Stimulated activated CD8-positive, alpha-beta memory T cell treated with anti-CD3 and anti-CD28 coated beads, Interleukin-4, amount 100 ng/mL, for 24 hours (primary cell): Measurements from ENCODE around the gene AMBP.
"Not testable (repeated sequence)": the region's sequence is repeated elsewhere in the genome, so short reads cannot be mapped to it uniquely, and the experiment has no call there.

ENCODE experiments used
- DNase-seq: peaks from one replicate; pipeline ENCODE4 v3.0.0-alpha.2; 2020; ENCODE audit warnings: low read depth

Gene AMBP

DNA sequence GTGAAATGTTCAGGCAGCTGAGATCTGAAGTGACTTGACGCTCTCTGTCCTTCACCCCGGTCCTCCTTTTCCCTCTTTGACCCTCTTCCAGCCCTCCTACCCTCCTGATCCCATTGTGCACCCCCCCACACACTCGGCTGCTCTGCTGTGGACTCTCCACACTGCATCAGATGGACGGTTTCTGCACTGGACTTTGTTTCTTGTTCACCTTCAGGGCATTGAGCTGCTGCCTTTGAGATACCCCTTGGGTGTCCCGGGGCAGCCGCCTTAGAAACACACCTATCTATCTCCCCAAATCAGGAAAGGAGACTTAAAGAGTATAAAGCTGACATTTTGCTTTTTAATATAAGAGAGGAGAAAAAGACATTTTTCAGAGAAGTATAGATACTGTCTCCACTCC lies 27.5 kb downstream of the AMBP start:
- DNase-seq: no peak

DNA sequence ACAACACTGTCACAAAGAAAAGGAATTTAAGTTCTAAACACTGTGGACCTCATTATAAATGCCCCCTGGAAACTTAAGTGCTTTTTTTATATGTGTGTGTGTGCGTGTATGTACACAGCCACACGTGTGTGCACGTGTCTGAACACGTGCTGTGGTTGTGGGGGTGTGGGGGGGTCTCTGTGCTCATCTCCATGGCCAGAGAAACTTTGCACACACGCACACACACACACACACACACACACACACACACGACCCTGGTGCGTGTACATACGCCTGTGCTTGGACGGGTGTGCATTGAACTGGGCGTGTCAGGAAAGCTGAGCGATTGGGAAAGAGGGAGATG lies 27.9 kb downstream of the AMBP start:
- no peak for DNase-seq

GRCh38 chr9:114049441-114050225 lies 28.5 kb downstream of the AMBP start:
- DNase-seq: no peak

DNA sequence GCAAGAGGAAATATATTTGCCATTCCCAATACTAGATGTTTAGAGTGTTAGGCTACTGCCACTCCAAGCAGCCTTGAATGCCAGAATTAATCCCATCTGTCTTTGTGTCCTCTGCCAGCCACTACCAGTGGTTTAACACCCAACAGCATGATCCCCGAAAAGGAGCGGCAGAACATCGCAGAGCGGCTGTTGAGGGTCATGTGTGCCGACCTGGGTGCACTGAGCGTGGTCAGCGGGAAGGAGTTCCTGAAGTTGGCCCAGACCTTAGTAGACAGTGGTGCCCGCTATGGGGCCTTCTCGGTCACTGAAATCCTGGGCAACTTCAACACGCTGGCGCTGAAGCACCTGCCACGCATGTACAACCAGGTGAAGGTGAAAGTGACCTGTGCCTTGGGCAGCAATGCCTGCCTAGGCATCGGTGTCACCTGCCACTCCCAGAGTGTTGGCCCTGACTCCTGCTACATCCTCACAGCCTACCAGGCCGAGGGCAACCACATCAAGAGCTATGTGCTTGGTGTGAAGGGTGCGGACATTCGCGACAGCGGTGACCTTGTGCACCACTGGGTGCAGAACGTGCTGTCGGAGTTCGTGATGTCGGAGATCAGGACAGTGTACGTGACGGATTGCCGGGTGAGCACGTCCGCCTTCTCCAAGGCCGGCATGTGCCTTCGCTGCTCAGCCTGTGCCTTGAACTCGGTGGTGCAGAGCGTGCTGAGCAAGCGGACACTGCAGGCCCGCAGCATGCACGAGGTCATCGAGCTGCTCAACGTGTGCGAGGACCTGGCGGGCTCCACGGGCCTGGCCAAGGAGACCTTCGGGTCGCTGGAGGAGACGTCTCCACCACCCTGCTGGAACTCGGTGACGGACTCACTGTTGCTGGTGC lies 29.3 kb downstream of the AMBP start:
- DNase-seq: no peak

GRCh38 chr9:114047717-114048116 lies 30.4 kb downstream of the AMBP start:
- no peak for DNase-seq

DNA sequence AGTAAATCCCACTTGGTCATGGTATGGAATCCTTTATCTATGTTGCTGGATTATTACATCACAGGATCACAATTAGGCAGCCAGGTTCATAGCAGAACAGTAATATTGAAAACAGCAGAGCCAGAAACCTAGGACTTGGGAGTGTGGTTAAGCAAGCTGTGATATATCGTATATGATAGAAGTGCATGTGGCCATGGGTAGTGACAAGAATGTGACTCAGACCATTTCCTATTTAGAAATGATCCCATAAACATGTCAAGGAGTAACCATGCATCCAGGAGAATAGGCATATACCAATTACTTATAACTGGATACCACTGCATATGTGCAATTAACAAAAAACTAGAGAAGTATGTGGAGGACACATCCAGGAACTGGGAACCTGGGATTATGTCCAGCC lies 31.2 kb downstream of the AMBP start:
- DNase-seq: no peak

GRCh38 chr9:114046237-114046755 lies 31.8 kb downstream of the AMBP start:
- DNase-seq: no peak

GRCh38 chr9:114043660-114044059 lies 34.4 kb downstream of the AMBP start:
- DNase-seq: not testable (repeated sequence)

DNA sequence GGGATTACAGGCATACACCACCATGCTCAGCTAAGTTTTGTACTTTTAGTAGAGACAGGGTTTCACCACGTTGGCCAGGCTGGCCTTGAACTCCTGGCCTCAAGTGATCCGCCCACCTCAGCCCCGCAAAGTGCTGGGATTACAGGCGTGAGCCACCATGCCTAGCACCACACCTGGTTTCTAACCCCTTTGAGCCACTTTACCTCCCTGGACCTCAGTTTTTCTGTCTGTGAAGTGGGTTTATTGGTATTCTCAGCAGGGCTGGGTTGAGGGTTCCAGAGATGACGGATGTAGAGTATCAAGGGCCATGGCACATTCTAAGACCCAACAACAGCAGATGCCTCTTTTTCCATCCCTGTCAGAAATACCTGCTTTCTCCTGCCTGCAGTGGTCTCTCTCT lies 38.6 kb downstream of the AMBP start:
- no peak for DNase-seq

- DNase-seq: no peak
These were observed 39.3 kb downstream of the AMBP start for GRCh38 chr9:114038724-114039313.

- DNase-seq: no peak
These were observed 40.0 kb downstream of the AMBP start for GRCh38 chr9:114037961-114038723.

DNA sequence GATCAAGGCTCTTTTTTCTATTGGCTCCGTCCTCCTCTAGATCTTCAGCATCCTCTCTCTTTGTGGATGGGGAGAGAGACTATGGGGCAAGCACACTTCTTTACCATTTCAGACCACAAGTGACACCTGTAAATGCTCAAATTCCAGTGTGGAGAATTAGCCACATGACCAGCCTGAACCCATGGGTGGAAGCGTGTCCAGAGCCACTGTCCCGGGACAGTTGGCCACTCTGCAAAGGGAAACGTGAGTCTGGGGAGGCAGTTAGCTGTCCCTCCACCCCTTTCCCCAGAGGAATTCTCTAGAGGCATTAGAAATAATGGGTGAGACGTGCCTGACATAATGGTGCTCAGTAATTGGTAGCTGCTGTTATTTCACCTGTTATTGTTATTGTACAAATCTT lies 40.9 kb downstream of the AMBP start:
- DNase-seq: no peak

- no peak for DNase-seq
These were observed 42.0 kb downstream of the AMBP start for GRCh38 chr9:114035845-114036801.

DNA sequence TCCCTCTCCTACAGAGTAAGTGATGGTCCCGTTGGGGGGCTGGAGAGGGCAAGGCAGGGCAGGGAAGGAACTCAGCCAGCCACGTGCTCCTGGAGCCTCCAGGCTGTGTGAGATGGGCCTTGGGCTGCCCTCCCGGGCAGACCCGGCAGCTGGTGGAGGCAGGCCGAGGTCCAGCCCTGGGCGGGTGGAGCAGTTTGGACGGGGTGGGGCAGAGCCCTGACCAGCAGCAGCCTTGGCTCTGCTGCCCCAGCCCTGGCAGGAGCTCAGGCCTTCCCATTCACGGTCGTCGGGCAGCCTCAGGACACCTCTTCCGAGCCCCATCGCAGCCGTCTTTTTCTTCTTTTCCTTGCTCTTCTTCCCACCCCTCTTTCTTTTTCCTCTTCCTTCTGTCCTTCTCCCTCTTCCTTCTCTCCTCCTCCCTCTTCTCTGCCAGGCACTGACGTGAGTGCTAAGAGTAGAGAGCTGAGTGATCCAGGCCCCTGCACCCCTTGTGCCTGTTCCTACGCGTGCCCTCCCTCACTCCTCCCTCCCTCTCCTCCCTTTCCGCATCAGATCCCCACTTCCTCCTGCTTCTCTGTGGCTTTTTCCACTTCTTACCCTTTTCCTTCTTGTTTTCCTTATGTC lies 42.8 kb downstream of the AMBP start:
- DNase-seq: no peak

- DNase-seq: no peak
These were observed 43.4 kb downstream of the AMBP start for GRCh38 chr9:114034661-114035062.

DNA sequence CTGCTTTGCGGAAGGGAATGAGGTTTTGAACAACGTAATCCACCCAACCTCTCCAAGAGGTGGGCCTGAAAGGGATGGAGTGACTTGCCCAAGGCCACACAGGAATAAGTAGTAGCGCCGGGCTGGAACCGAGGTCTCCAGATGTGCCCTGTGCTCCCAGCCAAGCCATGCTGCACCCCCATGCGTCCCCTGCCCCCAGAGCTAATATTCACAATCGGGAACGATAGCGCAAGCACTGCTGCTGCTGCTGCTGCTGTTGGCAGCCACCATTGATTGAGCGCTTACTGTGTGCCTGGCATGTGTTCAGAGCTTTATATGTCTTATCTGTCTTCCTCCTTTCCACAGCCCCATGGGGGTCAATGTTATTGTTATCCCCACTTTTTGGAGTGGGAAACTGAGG lies 43.9 kb downstream of the AMBP start:
- DNase-seq: no peak

DNA sequence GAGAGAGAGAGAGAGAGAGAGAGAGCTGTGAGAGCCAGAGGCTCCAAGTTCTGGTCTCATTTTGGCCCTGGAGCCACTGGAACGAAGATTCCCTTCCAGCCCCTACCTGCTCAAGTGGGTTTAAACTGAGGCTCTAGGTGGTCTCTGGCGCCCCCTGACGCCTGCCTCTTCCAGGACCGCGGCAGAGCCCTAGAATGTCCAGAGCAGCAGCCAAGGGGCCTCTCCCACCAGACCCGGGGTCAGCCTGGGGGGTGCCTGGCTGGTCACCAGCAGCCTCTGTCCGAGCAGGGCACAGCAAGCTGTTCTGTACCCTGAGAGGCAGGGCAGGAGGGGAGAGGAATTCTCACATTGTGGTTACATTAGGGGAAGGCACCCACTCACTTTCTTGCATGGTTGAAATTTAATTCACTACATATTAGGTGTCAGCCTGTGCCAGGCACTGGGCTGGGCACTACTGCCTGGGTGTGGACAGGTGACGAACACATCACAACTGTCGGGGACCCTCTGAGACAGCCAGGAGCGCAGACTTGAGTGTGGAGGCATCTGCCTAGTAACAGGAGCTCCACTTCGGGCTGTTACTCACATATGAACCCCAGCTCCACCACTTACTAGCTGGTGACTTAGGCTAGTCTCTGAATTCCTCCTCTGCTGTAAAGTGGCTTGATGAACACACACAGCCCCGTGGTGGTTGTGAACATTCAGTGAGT lies 44.5 kb downstream of the AMBP start:
- DNase-seq: no peak

DNA sequence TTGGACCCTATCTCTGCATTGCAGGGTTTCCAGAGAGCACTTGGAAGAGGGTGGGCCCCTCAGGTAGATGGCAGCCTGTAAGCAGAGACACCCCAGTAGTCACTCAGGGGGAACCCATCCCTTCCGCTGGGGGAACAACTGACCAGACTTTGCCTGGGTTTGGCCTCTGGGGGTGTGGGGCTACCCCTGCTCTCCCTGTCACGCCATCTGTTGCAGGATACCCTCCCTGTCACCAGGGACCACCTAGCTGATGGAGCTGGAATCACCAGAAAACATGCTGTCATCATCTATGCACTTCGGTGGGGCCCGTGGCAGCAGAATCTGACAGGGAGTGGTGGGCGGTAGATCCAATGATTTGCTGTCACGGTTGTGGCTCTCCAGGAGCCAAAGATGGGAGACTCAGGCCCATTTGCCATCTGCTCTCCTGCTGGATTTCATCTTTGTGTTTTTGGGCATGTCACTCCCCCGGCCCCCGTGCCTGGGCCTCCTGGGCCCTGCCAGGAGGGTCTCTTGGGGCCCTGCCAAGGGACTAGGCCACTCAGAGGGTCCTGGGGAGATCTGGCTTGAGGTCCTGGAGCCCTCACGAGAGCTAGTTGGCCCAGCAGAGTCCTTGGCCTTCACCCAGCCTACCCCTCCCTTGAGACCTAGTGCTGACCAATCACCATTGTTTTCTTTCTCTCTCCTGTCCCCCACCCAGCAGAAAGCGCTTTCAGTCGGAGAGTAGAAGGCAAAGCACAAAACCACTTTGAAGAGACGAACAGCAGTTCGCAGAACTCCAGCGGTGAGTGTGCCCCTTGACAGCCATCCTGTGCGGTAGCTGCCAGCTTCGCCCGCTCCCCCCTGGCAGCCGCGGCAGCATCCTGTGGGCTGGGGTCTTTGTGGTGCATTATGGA lies 45.9 kb downstream of the AMBP start:
- DNase-seq: no peak
